HEK293T (cell line): ENCODE measurements around the gene PYGB.

Experiments
- ARNT ChIP-seq: fragments of 450-650 bp; IDR thresholded peaks from 2 replicates; pipeline ENCODE4 v1.6.1; 2017; ENCODE audit warnings: mild to moderate bottlenecking
- CTBP1 ChIP-seq: fragments of 450-650 bp; IDR thresholded peaks from 2 replicates; pipeline ENCODE4 v1.6.1; 2016; ENCODE audit warnings: borderline replicate concordance
- ELF4 ChIP-seq: fragments of 450-650 bp; IDR thresholded peaks from 2 replicates; pipeline ENCODE4 v1.6.1; 2017; ENCODE audit warnings: antibody characterized with exemption
- FOXK2 ChIP-seq: fragments of 450-650 bp; IDR thresholded peaks from 2 replicates; pipeline ENCODE4 v1.6.1; 2016; ENCODE audit warnings: mild to moderate bottlenecking
- HDGF ChIP-seq: fragments of 450-650 bp; IDR thresholded peaks from 2 replicates; pipeline ENCODE4 v1.6.1; 2017; ENCODE audit warnings: antibody characterized with exemption, borderline replicate concordance
- L3MBTL2 ChIP-seq: fragments of 450-650 bp; conservative IDR thresholded peaks from 2 replicates; pipeline ENCODE4 v1.6.1; 2016; ENCODE audit warnings: mild to moderate bottlenecking
- NFRKB ChIP-seq: fragments of 450-650 bp; IDR thresholded peaks from 2 replicates; pipeline ENCODE4 v1.6.1; 2016; ENCODE audit warnings: mild to moderate bottlenecking, moderate library complexity
- PKNOX1 ChIP-seq: fragments of 450-650 bp; IDR thresholded peaks from 2 replicates; pipeline ENCODE4 v1.6.1; 2016
- SP1 ChIP-seq: fragments of 450-650 bp; IDR thresholded peaks from 2 replicates; pipeline ENCODE4 v1.6.1; 2017
- SUZ12 ChIP-seq: fragments of 450-650 bp; IDR thresholded peaks from 2 replicates; pipeline ENCODE4 v1.6.1; 2016; ENCODE audit warnings: mild to moderate bottlenecking
- TARDBP ChIP-seq: fragments of 450-650 bp; IDR thresholded peaks from 2 replicates; pipeline ENCODE4 v1.6.1; 2016
- ZNF384 ChIP-seq: fragments of 450-650 bp; IDR thresholded peaks from 2 replicates; pipeline ENCODE4 v1.6.1; 2016

DNA sequence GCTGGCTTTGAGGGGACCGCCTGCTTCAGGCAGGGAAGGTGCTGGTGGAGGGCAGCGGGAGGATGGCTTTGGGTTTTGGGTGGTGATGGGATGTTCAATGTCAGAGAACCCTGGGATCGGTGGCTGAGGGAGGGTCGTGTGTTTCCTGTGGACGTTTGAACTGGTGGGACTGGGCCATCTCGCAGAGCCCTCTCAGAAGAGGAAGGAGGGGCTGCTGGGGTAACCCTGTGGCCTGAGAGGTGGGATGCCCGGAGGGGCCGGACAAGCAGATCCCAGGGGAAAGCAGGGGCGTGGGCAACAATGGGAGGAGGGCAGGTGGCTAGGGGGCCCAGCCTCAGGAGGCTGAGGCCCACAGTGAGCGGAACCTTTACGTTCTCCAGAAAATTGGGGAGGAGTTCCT lies 34.9 kb downstream of the PYGB start:
- TF ChIP-seq PKNOX1 (no peak), SP1 (no peak), TARDBP (no peak), SUZ12 (no peak), ELF4 (no peak), L3MBTL2 (no peak), FOXK2 (no peak), NFRKB (no peak), ZNF384 (no peak), ARNT (no peak), HDGF (no peak), CTBP1 (no peak)
